GM12878 (cell line): ENCODE measurements around the gene RBBP6. TPM values are rescaled to one million over a fixed set of nuclear protein-coding genes. Genes with fewer than 3 reads are reported as not detected.

Experiments
- ATAC-seq: fragments of 200-7000 bp; cut with Tn5 transposase; 3 replicates; pipeline ENCODE4 v1.9.1; 2020; ENCODE audit warnings: mild to moderate bottlenecking, moderate library complexity
- BruUV-seq: library from RNA; stranded (reverse); fragments of 400-500 nt; replicated peaks from 2 replicates; lab custom pipeline; 2021; lab: Mats Ljungman, UMichigan
- CTCF ChIA-PET: fragments of 300-600 bp; sonication (Branson Sonifier 250); formaldehyde crosslinking; extraction: SDS; loops from one replicate; lab custom pipeline; 2021; ENCODE audit warnings: inconsistent platforms; lab: Yijun Ruan, JAX
- POLR2A ChIA-PET: fragments of 350-600 bp; formaldehyde crosslinking; extraction: SDS; loops from one replicate; lab custom pipeline; 2021; ENCODE audit warnings: inconsistent platforms; lab: Charles Lee
- RAD21 ChIA-PET: fragments of 300-600 bp; sonication (Branson Sonifier 250); formaldehyde crosslinking; loops from one replicate; lab custom pipeline; 2023; ENCODE audit warnings: antibody characterized with exemption; ENCODE audit not compliant: unreplicated experiment; lab: Charles Lee
- SMC1A ChIA-PET: fragments of 300-600 bp; sonication (Branson Sonifier 250); formaldehyde crosslinking; loops from one replicate; lab custom pipeline; 2023; ENCODE audit not compliant: unreplicated experiment, uncharacterized antibody; lab: Charles Lee
- DNase-seq: peaks from one replicate; pipeline ENCODE4 v3.0.0-alpha.2; 2011; ENCODE audit warnings: low read depth, low spot score
- FAIRE-seq: peaks from 3 replicates; lab custom pipeline; 2011; peaks lifted over from hg19 to GRCh38; lab: Jason Lieb, UNC
- H2AFZ ChIP-seq: 2 replicates; pipeline ENCODE4 v1.6.0; 2011; ENCODE audit warnings: low read depth, low read length, control low read depth; ENCODE audit not compliant: control insufficient read depth
- H3K27ac ChIP-seq: 2 replicates; pipeline ENCODE4 v1.5.1; 2011; ENCODE audit warnings: control low read depth; ENCODE audit not compliant: control insufficient read depth, insufficient read depth
- H3K27me3 ChIP-seq, 2 experiments: replicated peaks in 1 of 2; 2 replicates each; pipeline versions ENCODE4 v1.6.0 to v1.6.1; 2011; ENCODE audit warnings: low read length in 1 of 2; ENCODE audit not compliant: control insufficient read depth in 2 of 2, insufficient read depth in 2 of 2
- H3K36me3 ChIP-seq, 2 experiments: 2 replicates each; pipeline ENCODE4 v1.5.1; 2011; ENCODE audit warnings: low read length in 1 of 2; ENCODE audit not compliant: control insufficient read depth in 2 of 2, insufficient read depth in 2 of 2
- H3K4me1 ChIP-seq: 2 replicates; pipeline ENCODE4 v1.6.1; 2011; ENCODE audit warnings: mild to moderate bottlenecking, low read length, moderate library complexity, mixed read lengths; ENCODE audit not compliant: control insufficient read depth, insufficient read depth
- H3K4me2 ChIP-seq: 2 replicates; pipeline ENCODE4 v1.6.0; 2011; ENCODE audit warnings: control low read depth; ENCODE audit not compliant: control insufficient read depth, insufficient read depth
- H3K4me3 ChIP-seq: fragments of 200-600 bp; sonication (generic); 2 replicates; pipeline ENCODE4 v1.5.1; 2016
- H3K79me2 ChIP-seq: 2 replicates; pipeline ENCODE4 v1.6.0; 2011; ENCODE audit warnings: low read length; ENCODE audit not compliant: control insufficient read depth, insufficient read depth
- H3K9ac ChIP-seq: 2 replicates; pipeline ENCODE4 v1.8.0; 2011; ENCODE audit warnings: low read length, control low read depth, mixed read lengths; ENCODE audit not compliant: control insufficient read depth, insufficient read depth
- H3K9me3 ChIP-seq: replicated peaks from 3 replicates; pipeline ENCODE4 v1.5.1; 2011; ENCODE audit warnings: mild to moderate bottlenecking, low read length; ENCODE audit not compliant: control insufficient read depth, insufficient read depth
- H4K20me1 ChIP-seq: 2 replicates; pipeline ENCODE4 v1.6.0; 2011; ENCODE audit not compliant: control insufficient read depth, insufficient read depth
- CHD1 ChIP-seq: IDR thresholded peaks from 2 replicates; pipeline ENCODE4 v1.6.1; 2012; ENCODE audit warnings: low read depth, low read length, improper control_type of control experiment
- FOS ChIP-seq: IDR thresholded peaks from 3 replicates; pipeline ENCODE4 v1.6.1; 2011; ENCODE audit warnings: borderline replicate concordance; ENCODE audit not compliant: insufficient read length; ENCODE audit errors: extremely low read depth
- NR2C2 ChIP-seq: IDR thresholded peaks from 2 replicates; pipeline ENCODE4 v1.6.1; 2011; ENCODE audit warnings: borderline replicate concordance, low read depth; ENCODE audit not compliant: control insufficient read depth, insufficient read length
- POU2F2 ChIP-seq: IDR thresholded peaks from 3 replicates; pipeline ENCODE4 v1.6.1; 2011; ENCODE audit warnings: low read depth, mild to moderate bottlenecking, low read length, borderline replicate concordance
- RCOR1 ChIP-seq: conservative IDR thresholded peaks from 2 replicates; pipeline ENCODE4 v1.6.1; 2012; ENCODE audit warnings: low read depth, low read length, improper control_type of control experiment
- SIN3A ChIP-seq: IDR thresholded peaks from 2 replicates; pipeline ENCODE4 v1.6.1; 2012; ENCODE audit warnings: low read depth, low read length, improper control_type of control experiment
- SREBF2 ChIP-seq: IDR thresholded peaks from 2 replicates; pipeline ENCODE4 v1.6.1; 2012; ENCODE audit warnings: mild to moderate bottlenecking, low read length
- ZNF622 ChIP-seq: fragments of 450-650 bp; IDR thresholded peaks from 2 replicates; pipeline ENCODE4 v1.6.1; 2017; ENCODE audit warnings: mild to moderate bottlenecking, inconsistent platforms
- WGBS: methylation state at CpG from one replicate; pipeline ENCODE4 v1.1.6; 2016; ENCODE audit warnings: low lambda C conversion rate; ENCODE audit not compliant: insufficient replicate concordance, insufficient coverage; ENCODE audit errors: missing lambda C conversion rate; 5-methylcytosine and 5-hydroxymethylcytosine counted together
- in situ Hi-C: fragments of 300-500 bp; cut with MboI; formaldehyde crosslinking; loops from 9 replicates; pipeline ENCODE4 v1.14.3; 2018; ENCODE audit warnings: mixed read lengths
- intact Hi-C: fragments of 100-400 bp; cut with micrococcal nuclease; formaldehyde crosslinking; loops from one replicate; pipeline ENCODE4 v1.14.2; 2022; ENCODE audit not compliant: unreplicated experiment
- polyA plus RNA-seq, 11 experiments: library from polyadenylated mRNA; depleted of rRNA in 4 of 11; unstranded in 6 of 11; stranded (reverse) in 5 of 11; fragments of >200 nt; fragmentation: Nextera tagmentation in 4 of 11; fragmentation: Illumina TruSeq in 1 of 11; extraction: Ambion mirVana in 4 of 11; extraction: Trizol in 1 of 11; gene quantifications; 1 replicate in 1 of 11; 2 replicates in 10 of 11; pipeline versions ENCODE4 v1.2.1 to v1.2.3, GENCODE V29; 2011 to 2016; ENCODE audit warnings: inconsistent platforms in 2 of 11, missing spikeins in 2 of 11, low read depth in 1 of 11
- total RNA-seq, 4 experiments: library from RNA; depleted of rRNA in 3 of 4; stranded (reverse); fragments of >200 nt in 3 of 4; fragmentation: Illumina TruSeq in 1 of 4; extraction: Trizol in 1 of 4; gene quantifications; 2 replicates each; pipeline versions ENCODE4 v1.2.1 to v1.2.3, GENCODE V29; 2013 to 2021
- TF ChIP-seq, protein P1 (sequence below): fragments of 450-650 bp; IDR thresholded peaks from 2 replicates; pipeline ENCODE4 v1.6.1; 2017; ENCODE audit warnings: mild to moderate bottlenecking, moderate library complexity
- TF ChIP-seq, protein P2 (sequence below): IDR thresholded peaks from 2 replicates; pipeline ENCODE4 v1.6.1; 2011; ENCODE audit warnings: low read depth, low read length, improper control_type of control experiment, borderline replicate concordance
- TF ChIP-seq, protein P3 (sequence below): IDR thresholded peaks from 2 replicates; pipeline ENCODE4 v1.6.1; 2012; ENCODE audit warnings: improper control_type of control experiment, low read depth, low read length; ENCODE audit not compliant: insufficient replicate concordance
- TF ChIP-seq, protein P4 (sequence below): IDR thresholded peaks from 2 replicates; pipeline ENCODE4 v1.6.1; 2012; ENCODE audit warnings: low read depth, low read length, improper control_type of control experiment

The RBBP6 gene
- total and polyA plus RNA-seq, 10 of the 15 experiments (the other 5 are each of a cell fraction or from before 2014, with no cell fraction given): 16.9 to 80.2 (median 36.5) TPM

DNA sequence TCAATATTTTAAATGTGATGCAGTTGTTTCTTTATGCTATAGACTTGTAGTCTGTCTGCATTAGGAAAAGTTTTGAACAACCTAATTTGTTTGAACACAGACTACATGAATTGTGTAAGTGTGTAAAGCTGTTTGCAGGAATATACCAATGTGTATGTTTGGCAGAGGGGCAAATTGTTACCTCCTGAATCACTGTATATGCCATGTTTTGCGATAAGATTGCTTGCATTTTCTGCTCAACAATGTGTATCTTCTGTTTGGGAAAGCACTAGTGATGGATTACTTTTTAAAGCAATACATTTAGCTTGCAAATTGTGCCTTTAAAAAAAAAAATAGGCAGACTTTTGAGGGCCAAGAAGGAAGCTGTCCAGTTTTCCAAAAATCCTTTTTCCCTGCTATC, 14.6 kb downstream of the RBBP6 start:
- H4K20me1 ChIP-seq: no peaks in the 10 kb centered on the region
- intact Hi-C loops (no loop called here), in situ Hi-C loops (no loop called here)
- H3K9me3 ChIP-seq: no peaks in the 10 kb centered on the region
- no peaks in the 10 kb centered on the region for H3K4me1 ChIP-seq
- H3K36me3 ChIP-seq: peaks cover 2 to 14% of the 10 kb centered on the region in 2 experiments; a peak in 3 of 4 replicates
- 100% methylated on average over 1 of the region's 1 CpG for WGBS
- peaks cover 18% of the 10 kb centered on the region for H3K79me2 ChIP-seq
- H3K4me2 ChIP-seq: no peak overlapping the region
- CTCF ChIA-PET: no interaction called here
- SMC1A ChIA-PET: interaction anchor here (0.6 to 3.6 kb wide), 4 partner anchors 8 to 223 kb away, joined by 3 to 19 read pairs (median 3); no protein-coding TSS in a partner anchor
- TF ChIP-seq ZNF622 (no peak), RCOR1 (no peak), CHD1 (no peak), FOS (no peak), SREBF2 (no peak), NR2C2 (no peak), POU2F2 (no peak), SIN3A (no peak)
- TF ChIP-seq, protein P1, sequence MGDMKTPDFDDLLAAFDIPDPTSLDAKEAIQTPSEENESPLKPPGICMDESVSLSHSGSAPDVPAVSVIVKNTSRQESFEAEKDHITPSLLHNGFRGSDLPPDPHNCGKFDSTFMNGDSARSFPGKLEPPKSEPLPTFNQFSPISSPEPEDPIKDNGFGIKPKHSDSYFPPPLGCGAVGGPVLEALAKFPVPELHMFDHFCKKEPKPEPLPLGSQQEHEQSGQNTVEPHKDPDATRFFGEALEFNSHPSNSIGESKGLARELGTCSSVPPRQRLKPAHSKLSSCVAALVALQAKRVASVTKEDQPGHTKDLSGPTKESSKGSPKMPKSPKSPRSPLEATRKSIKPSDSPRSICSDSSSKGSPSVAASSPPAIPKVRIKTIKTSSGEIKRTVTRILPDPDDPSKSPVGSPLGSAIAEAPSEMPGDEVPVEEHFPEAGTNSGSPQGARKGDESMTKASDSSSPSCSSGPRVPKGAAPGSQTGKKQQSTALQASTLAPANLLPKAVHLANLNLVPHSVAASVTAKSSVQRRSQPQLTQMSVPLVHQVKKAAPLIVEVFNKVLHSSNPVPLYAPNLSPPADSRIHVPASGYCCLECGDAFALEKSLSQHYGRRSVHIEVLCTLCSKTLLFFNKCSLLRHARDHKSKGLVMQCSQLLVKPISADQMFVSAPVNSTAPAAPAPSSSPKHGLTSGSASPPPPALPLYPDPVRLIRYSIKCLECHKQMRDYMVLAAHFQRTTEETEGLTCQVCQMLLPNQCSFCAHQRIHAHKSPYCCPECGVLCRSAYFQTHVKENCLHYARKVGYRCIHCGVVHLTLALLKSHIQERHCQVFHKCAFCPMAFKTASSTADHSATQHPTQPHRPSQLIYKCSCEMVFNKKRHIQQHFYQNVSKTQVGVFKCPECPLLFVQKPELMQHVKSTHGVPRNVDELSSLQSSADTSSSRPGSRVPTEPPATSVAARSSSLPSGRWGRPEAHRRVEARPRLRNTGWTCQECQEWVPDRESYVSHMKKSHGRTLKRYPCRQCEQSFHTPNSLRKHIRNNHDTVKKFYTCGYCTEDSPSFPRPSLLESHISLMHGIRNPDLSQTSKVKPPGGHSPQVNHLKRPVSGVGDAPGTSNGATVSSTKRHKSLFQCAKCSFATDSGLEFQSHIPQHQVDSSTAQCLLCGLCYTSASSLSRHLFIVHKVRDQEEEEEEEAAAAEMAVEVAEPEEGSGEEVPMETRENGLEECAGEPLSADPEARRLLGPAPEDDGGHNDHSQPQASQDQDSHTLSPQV: no peak
- TF ChIP-seq, protein P2, sequence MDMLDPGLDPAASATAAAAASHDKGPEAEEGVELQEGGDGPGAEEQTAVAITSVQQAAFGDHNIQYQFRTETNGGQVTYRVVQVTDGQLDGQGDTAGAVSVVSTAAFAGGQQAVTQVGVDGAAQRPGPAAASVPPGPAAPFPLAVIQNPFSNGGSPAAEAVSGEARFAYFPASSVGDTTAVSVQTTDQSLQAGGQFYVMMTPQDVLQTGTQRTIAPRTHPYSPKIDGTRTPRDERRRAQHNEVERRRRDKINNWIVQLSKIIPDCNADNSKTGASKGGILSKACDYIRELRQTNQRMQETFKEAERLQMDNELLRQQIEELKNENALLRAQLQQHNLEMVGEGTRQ: no peak
- TF ChIP-seq, protein P3, sequence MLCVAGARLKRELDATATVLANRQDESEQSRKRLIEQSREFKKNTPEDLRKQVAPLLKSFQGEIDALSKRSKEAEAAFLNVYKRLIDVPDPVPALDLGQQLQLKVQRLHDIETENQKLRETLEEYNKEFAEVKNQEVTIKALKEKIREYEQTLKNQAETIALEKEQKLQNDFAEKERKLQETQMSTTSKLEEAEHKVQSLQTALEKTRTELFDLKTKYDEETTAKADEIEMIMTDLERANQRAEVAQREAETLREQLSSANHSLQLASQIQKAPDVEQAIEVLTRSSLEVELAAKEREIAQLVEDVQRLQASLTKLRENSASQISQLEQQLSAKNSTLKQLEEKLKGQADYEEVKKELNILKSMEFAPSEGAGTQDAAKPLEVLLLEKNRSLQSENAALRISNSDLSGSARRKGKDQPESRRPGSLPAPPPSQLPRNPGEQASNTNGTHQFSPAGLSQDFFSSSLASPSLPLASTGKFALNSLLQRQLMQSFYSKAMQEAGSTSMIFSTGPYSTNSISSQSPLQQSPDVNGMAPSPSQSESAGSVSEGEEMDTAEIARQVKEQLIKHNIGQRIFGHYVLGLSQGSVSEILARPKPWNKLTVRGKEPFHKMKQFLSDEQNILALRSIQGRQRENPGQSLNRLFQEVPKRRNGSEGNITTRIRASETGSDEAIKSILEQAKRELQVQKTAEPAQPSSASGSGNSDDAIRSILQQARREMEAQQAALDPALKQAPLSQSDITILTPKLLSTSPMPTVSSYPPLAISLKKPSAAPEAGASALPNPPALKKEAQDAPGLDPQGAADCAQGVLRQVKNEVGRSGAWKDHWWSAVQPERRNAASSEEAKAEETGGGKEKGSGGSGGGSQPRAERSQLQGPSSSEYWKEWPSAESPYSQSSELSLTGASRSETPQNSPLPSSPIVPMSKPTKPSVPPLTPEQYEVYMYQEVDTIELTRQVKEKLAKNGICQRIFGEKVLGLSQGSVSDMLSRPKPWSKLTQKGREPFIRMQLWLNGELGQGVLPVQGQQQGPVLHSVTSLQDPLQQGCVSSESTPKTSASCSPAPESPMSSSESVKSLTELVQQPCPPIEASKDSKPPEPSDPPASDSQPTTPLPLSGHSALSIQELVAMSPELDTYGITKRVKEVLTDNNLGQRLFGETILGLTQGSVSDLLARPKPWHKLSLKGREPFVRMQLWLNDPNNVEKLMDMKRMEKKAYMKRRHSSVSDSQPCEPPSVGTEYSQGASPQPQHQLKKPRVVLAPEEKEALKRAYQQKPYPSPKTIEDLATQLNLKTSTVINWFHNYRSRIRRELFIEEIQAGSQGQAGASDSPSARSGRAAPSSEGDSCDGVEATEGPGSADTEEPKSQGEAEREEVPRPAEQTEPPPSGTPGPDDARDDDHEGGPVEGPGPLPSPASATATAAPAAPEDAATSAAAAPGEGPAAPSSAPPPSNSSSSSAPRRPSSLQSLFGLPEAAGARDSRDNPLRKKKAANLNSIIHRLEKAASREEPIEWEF: no peak
- TF ChIP-seq, protein P4, sequence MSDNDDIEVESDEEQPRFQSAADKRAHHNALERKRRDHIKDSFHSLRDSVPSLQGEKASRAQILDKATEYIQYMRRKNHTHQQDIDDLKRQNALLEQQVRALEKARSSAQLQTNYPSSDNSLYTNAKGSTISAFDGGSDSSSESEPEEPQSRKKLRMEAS: no peak
- H3K27me3 ChIP-seq: no peaks in the 10 kb centered on the region
- DNase-seq (no peak), ATAC-seq (no peak), FAIRE-seq (no peak)
- H3K9ac ChIP-seq: no peak overlapping the region
- POLR2A ChIA-PET: interaction anchor here (0.5 to 1.8 kb wide), 4 partner anchors 11 to 133 kb away, joined by 5 to 6 read pairs (median 6); no protein-coding TSS in a partner anchor
- no peak overlapping the region for H2AFZ ChIP-seq
- H3K4me3 ChIP-seq: no peak overlapping the region
- RAD21 ChIA-PET: no interaction called here
- no peak overlapping the region for H3K27ac ChIP-seq
- BruUV-seq: no TSS peak
